Measurements from ENCODE around the gene ANKLE1. TPM values are rescaled to one million over a fixed set of nuclear protein-coding genes. Genes with fewer than 3 reads are reported as not detected.

Gene ANKLE1
- total RNA-seq, 1 donor from 2014 or later = 0.53 TPM

DNA sequence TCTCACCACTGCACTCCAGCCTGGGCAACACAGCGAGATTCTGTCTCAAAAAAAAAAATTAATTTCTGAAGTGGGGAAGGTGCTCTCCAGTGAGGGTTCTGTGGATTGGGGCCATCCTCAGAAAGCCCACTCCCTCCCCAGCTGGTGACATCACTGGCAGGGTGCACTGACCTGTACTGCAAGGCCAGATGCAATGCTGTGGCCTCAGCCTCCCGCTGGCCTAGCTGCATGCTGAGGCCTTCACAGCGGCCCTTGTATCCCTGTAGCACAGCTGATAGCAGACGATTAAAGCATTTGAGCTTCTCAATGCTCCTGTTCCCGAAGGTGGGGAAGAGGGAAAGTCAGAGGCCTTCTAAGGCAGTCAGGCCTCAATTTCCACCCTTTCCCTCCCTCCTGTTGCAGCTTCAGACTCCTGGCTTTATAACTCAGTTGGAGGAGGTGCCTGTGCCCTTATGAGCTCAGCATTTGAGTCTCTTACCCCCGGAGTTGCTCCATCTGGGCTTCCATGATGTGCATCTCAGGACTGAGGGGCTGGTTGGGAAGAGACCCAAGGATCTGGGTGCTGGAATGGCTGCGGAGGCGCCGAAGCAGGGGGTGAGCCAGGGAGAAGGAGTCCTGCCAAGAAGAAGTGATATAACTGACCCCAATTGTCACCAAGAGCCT, 22.5 kb upstream of the ANKLE1 start:
- H3K27me3 ChIP-seq (ENCODE audit: control insufficient read depth, insufficient read depth, low read length) = no peaks in the 10 kb centered on the region
- TF ChIP-seq, protein P1, sequence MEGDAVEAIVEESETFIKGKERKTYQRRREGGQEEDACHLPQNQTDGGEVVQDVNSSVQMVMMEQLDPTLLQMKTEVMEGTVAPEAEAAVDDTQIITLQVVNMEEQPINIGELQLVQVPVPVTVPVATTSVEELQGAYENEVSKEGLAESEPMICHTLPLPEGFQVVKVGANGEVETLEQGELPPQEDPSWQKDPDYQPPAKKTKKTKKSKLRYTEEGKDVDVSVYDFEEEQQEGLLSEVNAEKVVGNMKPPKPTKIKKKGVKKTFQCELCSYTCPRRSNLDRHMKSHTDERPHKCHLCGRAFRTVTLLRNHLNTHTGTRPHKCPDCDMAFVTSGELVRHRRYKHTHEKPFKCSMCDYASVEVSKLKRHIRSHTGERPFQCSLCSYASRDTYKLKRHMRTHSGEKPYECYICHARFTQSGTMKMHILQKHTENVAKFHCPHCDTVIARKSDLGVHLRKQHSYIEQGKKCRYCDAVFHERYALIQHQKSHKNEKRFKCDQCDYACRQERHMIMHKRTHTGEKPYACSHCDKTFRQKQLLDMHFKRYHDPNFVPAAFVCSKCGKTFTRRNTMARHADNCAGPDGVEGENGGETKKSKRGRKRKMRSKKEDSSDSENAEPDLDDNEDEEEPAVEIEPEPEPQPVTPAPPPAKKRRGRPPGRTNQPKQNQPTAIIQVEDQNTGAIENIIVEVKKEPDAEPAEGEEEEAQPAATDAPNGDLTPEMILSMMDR (IDR thresholded peaks at IDR 0.05; ENCODE audit: insufficient read depth, low read length, severe bottlenecking) = no peak
- H3K4me3 ChIP-seq (ENCODE audit: low read depth, low read length) = no peak overlapping the region
- no peaks in the 10 kb centered on the region for H3K36me3 ChIP-seq (ENCODE audit: control insufficient read depth, insufficient read depth, low read length)
- DNase-seq (ENCODE audit: low read depth) (no peak), FAIRE-seq (no peak)

DNA sequence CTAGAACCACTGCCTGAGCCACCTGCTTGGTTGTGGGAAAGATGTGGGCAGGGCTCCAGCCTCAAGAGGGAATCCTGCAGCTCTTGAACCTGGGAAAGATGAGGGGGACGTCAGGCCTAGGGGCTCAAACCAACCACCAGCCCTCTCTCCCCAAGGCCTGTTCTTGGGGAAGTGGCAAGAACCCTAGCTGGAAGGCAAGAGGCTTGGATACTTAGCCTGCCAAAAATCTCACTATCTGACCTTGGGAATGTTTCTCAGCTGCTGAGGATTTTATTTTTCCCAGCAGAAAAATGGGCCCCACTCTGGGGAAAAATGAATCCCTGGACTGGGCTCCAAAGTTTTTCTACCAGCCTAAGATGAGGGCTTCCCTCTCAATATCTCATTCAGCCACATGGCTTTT, 21.8 kb upstream of the ANKLE1 start:
- FAIRE-seq = no peak
- H3K27me3 ChIP-seq (ENCODE audit: control insufficient read depth, insufficient read depth, low read length) = no peaks in the 10 kb centered on the region
- H3K36me3 ChIP-seq (ENCODE audit: control insufficient read depth, insufficient read depth, low read length) = no peaks in the 10 kb centered on the region
- TF ChIP-seq, protein P1 (IDR thresholded peaks at IDR 0.05; ENCODE audit: insufficient read depth, low read length, severe bottlenecking) = no peak
- no peak overlapping the region for H3K4me3 ChIP-seq (ENCODE audit: low read depth, low read length)
- DNase-seq (ENCODE audit: low read depth) = no peak

DNA sequence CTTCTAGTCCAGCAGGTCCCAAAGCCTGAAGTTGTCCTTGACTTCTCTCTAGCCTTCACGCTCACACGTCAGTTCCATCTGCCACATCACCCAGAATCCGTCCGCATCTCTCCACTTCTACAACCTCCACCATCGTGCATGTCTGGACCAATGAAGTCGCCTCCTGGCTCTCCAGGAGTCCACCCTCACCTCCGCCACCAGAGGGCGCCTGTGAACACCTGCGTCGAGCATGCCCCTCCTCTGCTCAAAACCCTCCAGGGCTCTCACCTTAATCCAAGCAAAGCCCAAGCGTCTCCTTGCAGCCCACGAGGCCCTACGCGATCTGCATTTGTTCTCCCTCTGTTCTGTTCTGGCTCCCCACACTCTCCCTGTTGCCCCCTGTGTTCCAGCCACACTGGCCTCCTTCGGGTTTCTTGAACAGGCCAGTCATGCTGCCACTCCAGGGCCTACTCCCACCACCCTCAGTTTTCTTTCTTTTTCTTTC, 20.8 kb upstream of the ANKLE1 start:
- H3K27me3 ChIP-seq (ENCODE audit: control insufficient read depth, insufficient read depth, low read length) = no peaks in the 10 kb centered on the region
- H3K4me3 ChIP-seq (ENCODE audit: low read depth, low read length) = no peak overlapping the region
- TF ChIP-seq, protein P1 (IDR thresholded peaks at IDR 0.05; ENCODE audit: insufficient read depth, low read length, severe bottlenecking) = peak; percentile 99
- no peaks in the 10 kb centered on the region for H3K36me3 ChIP-seq (ENCODE audit: control insufficient read depth, insufficient read depth, low read length)
- FAIRE-seq = no peak
- peak; percentile 67 for DNase-seq (ENCODE audit: low read depth)

GRCh38 chr19:17262557-17262956, 19.1 kb upstream of the ANKLE1 start:
- TF ChIP-seq, protein P1 (IDR thresholded peaks at IDR 0.05; ENCODE audit: insufficient read depth, low read length, severe bottlenecking) = no peak
- DNase-seq (ENCODE audit: low read depth) (no peak), FAIRE-seq (no peak)
- no peaks in the 10 kb centered on the region for H3K27me3 ChIP-seq (ENCODE audit: control insufficient read depth, insufficient read depth, low read length)
- no peaks in the 10 kb centered on the region for H3K36me3 ChIP-seq (ENCODE audit: control insufficient read depth, insufficient read depth, low read length)
- no peak overlapping the region for H3K4me3 ChIP-seq (ENCODE audit: low read depth, low read length)

DNA sequence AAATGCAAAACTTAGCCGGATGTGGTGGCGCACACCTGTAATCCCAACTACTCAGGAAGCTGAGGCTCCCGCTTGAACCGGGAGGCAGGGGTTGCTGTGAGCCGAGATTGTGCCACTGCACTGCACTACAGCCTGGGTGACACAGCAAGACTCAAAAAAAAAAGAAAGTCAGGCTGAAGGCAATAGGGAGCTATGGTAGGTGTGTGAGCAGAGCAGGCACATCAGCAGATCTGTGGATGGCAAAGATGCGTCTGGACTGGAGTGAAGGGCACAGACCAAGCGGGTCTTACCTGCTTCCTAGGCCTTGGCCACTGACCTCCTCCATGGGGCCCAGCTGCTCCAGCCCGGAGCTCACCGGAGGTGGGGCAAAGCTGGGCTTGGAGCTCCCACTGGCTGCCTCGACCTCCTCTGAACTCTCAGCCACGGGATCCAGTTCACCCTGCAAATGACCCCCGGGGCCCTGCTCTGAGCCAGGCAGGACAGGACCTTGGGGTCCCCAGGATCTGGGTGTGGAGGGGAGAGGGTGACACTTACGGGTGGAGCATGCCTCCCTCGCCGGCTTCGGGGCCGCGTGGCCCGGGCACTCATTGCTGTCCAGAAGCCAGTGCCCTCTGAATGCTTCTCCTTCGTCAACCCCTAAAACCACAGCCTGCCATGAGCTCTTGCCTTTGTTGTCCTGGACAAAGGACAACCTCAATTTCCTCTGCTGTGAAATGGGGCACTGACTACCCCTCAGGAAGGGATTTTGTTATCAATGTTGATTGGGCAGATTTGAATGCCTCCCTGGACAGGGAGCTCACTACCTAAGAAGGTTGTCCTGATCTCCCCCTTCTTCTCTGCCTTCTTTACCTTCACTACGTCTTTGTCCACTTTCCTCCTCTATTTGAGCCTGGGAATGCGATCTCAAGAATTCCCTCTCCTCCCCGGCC, 17.7 kb upstream of the ANKLE1 start:
- Histone ChIP-seq H3K4me3 (ENCODE audit: low read depth, low read length) (no peak overlapping the region), H3K36me3 (ENCODE audit: control insufficient read depth, insufficient read depth, low read length) (peaks cover 1% of the 10 kb centered on the region), H3K27me3 (ENCODE audit: control insufficient read depth, insufficient read depth, low read length) (no peaks in the 10 kb centered on the region)
- FAIRE-seq (no peak), DNase-seq (ENCODE audit: low read depth) (no peak)
- TF ChIP-seq, protein P1 (IDR thresholded peaks at IDR 0.05; ENCODE audit: insufficient read depth, low read length, severe bottlenecking) = no peak
